NCI-H510A (cell line): Measurements from ENCODE around the gene PCDH17.

Source experiments
- DNase-seq: peaks from one replicate; lab custom pipeline; 2025; lab: John Stamatoyannopoulos, UW

PCDH17 gene

DNA sequence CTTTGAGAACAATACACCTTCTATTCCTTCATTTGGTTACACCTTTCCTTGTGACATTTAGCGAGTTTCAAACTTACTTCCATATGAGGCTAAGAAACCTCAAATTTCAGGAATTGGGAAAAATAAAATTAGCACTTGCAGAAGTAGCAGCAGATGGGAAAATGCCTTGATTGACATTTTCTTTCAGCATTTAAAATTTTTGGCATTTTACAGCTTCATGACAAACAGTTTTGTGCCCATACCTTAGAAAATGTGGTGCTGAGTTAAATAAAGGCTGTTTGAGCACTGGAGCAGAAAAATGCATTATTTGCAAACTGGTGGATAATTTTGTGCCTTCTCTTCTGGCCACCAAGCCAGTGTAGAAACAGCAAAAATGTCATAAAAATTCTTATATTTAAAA, 95.4 kb downstream of the PCDH17 start:
- DNase-seq = no peak

DNA sequence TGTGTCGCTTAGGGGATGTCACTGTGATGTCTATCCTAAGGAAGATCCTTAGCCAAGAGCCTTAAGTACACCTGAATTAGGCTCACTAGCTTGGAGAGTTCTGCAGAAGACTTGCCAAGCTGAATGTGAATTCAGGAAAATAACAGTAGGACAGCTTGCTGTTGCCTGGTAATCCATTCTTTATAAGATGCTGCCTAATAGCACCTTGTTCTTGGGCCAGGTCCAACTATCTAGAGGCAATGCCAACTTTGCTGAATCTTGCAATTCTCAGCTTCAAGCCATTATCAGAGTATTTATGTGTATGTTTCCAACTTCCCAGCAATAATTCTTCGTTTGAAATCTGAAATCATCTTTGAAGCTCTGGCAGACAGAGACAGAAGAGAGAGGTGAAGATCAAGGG, 102.8 kb downstream of the PCDH17 start:
- no peak for DNase-seq

DNA sequence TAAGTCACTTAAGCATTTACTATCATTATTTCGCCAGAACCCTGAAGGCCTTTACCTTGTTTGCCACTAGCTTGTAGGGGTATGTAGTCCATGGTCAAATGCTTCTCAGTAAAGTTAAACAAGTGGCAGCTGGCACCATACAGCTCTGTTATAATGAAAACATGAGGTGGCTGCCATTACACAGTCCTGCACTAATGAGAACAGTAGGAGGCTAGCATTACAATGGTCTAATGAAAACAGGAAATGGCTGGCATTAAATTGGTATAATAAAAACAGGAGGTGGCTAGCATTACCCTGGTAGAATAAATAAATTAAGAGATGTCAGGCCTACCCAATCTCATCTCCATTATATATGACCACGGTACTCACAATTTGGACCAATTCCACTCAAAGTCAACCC, 107.5 kb downstream of the PCDH17 start:
- no peak for DNase-seq

- no peak for DNase-seq
Measured at GRCh38 chr13:57739543-57740190, 108.1 kb downstream of the PCDH17 start.

DNA sequence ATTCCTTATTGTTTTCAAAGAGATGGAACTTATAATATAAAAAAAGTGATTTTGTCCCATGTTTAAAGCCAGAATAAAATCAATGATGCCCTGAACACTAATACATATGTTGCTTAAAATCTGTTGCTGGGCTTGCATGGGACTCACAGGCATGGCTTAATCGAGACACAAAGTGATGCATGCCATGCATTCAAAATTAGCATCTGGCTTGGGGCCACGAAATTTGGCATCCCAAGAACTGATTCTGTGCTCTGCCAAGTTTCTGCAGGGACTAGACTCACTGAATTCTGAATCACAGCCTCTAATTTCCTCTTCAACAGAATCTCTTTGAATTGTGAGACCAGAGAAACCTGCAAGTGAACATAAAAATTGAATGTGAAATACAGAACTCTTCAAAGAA, 109.2 kb downstream of the PCDH17 start:
- DNase-seq = no peak

GRCh38 chr13:57748096-57748495, 116.6 kb downstream of the PCDH17 start:
- DNase-seq = no peak

- DNase-seq = no peak
Measured at GRCh38 chr13:57760951-57761350, 129.4 kb downstream of the PCDH17 start.

- DNase-seq = no peak
Measured at GRCh38 chr13:57763689-57764088, 132.1 kb downstream of the PCDH17 start.
